GM12892 (cell line): Measurements from ENCODE around the gene TMEM151A.

Experiments
- POLR2A ChIP-seq: IDR thresholded peaks from 2 replicates; pipeline ENCODE4 v1.6.1; 2011; ENCODE audit warnings: low read depth, low read length, control low read depth
- POLR2AphosphoS5 ChIP-seq: IDR thresholded peaks from 2 replicates; pipeline ENCODE4 v1.6.1; 2011; ENCODE audit warnings: low read depth, low read length, control low read depth
- TAF1 ChIP-seq: IDR thresholded peaks from 2 replicates; pipeline ENCODE4 v1.6.1; 2011; ENCODE audit warnings: low read depth, mild to moderate bottlenecking, control low read depth, low read length, borderline replicate concordance

- no peak for TF ChIP-seq POLR2A
- no peak for TF ChIP-seq TAF1
- TF ChIP-seq POLR2AphosphoS5, result no peak
Observed at GRCh38 chr11:66328302-66329144, 36.8 kb downstream of the TMEM151A start.
